Naive B cell (primary cell): Measurements from ENCODE around the gene NF2. TPM values are rescaled to one million over a fixed set of nuclear protein-coding genes. Genes with fewer than 3 reads are reported as not detected.
A peak's percentile ranks its signal among the peaks of the same experiment; 100 is the strongest.
"Not testable (repeated sequence)": the region's sequence is repeated elsewhere in the genome, so short reads cannot be mapped to it uniquely, and the experiment has no call there.

ENCODE experiments used
- ATAC-seq, 2 donors: fragments of 150-1000 bp; cut with Tn5 transposase; 2 replicates each; pipeline ENCODE4 v1.10.0; 2021; ENCODE audit warnings: low read depth in 2 of 2, mild to moderate bottlenecking in 2 of 2, moderate library complexity in 2 of 2
- DNase-seq: peaks from one replicate; pipeline ENCODE4 v3.0.0; 2022
- H3K27ac Mint-ChIP-seq, 6 donors: one replicate each; pipeline ENCODE4 v1.8.0; 2020 to 2022; ENCODE audit warnings: mild to moderate bottlenecking in 6 of 6, mixed read lengths in 6 of 6, moderate library complexity in 5 of 6, inconsistent platforms in 2 of 6
- H3K27me3 Mint-ChIP-seq, 3 donors: one replicate each; pipeline ENCODE4 v1.8.0; 2021 to 2022; ENCODE audit warnings: mixed read lengths in 3 of 3, mild to moderate bottlenecking in 1 of 3
- H3K36me3 Mint-ChIP-seq, 2 donors: one replicate each; pipeline ENCODE4 v1.8.0; 2020 to 2022; ENCODE audit warnings: mixed read lengths in 2 of 2, inconsistent platforms in 1 of 2, mild to moderate bottlenecking in 1 of 2
- H3K4me1 Mint-ChIP-seq, 3 donors: one replicate each; pipeline ENCODE4 v1.8.0; 2020 to 2022; ENCODE audit warnings: mixed read lengths in 3 of 3, inconsistent platforms in 1 of 3, mild to moderate bottlenecking in 1 of 3, moderate library complexity in 1 of 3
- H3K4me3 Mint-ChIP-seq, 8 donors: one replicate each; pipeline ENCODE4 v1.8.0; 2020 to 2022; ENCODE audit warnings: mild to moderate bottlenecking in 8 of 8, mixed read lengths in 8 of 8, moderate library complexity in 8 of 8, inconsistent platforms in 2 of 8
- H3K9me3 Mint-ChIP-seq, 7 donors: one replicate each; pipeline ENCODE4 v1.8.0; 2020 to 2022; ENCODE audit warnings: mixed read lengths in 7 of 7, mild to moderate bottlenecking in 5 of 7, inconsistent platforms in 2 of 7, moderate library complexity in 1 of 7
- polyA plus RNA-seq, 6 donors: library from polyadenylated mRNA; unstranded; fragments of 300-500 nt; fragmentation: Illumina TruSeq; gene quantifications; one replicate each; pipeline ENCODE4 v1.2.3, GENCODE V29; 2021; ENCODE audit warnings: low read depth in 6 of 6

The NF2 gene
- polyA plus RNA-seq, result 10 to 100 TPM in 5 of 6 donors, 1 to 10 TPM in 1; 6.5 to 23.7 (median 20.0) TPM

DNA sequence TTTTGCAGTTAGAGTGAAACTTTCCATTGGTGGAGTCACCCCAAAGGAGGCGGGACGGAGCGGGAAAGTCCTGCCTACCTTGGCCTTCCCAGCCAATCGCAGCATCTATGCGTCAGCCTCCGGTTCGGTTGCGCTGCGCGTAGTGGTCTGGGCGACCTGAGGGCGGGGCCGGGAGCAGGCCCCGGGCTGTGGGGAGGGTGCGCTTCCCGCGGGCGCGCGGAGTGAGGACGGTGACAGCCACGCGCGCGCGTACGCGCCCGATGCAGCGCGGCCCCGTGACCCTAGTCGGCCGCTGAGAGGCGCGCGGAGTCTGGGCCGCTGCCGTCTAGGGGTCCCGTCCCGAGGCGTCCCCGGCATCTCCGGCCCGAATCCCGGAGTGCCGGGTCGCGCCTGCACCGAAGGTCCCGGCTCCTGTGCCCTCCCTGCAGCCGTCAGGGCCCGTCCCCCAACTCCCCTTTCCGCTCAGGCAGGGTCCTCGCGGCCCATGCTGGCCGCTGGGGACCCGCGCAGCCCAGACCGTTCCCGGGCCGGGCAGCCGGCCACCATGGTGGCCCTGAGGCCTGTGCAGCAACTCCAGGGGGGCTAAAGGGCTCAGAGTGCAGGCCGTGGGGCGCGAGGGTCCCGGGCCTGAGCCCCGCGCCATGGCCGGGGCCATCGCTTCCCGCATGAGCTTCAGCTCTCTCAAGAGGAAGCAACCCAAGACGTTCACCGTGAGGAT, at the start of gene NF2:
NF2 (plus strand) TSS at position 276 of the 718 bp plus-strand sequence; CDS start at position 642, 366 bp downstream.
- Mint-ChIP-seq H3K4me1 (peaks cover 4 to 35% (median 7%) of the 10 kb centered on the region in 3 donors), H3K9me3 (no peaks in the 10 kb centered on the region), H3K4me3 (peak within 1 kb of the TSS; percentile 83 to 99 (median 97)), H3K27ac (peak within 1 kb of the TSS; percentile 85 to 99 (median 97)), H3K27me3 (no peaks in the 10 kb centered on the region), H3K36me3 (no peaks in the 10 kb centered on the region)
- DNase-seq (peak; percentile 99), ATAC-seq (peak; percentile 94)

DNA sequence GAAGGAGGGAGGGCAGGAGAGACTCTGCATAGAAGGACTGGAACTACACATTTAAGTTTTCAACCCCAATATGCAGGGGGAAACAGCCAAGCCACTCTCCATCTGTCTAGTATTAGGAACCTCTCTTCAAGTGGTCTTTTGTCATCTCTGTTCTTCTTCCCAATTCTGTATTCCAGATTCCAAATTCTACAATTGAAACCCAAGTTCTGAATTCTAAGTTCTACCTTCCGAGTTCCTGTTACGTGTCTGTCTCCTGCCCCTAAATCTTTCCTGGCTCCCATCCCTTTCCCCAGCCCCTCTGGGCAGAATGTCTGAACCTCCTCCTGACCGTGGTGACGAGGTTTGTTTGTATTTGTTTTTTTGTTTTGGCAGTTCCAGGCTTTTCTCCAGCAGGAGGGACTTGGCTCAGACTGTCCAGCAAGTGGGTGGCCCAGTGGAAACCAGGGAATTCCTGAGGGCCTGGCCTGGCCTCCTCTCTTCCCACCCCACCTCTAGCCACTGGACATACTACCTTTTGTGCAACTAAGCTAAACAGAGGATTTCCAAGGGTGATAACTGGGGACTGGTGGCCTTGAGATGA, 48.3 kb upstream of the NF2 start:
- DNase-seq (no peak), ATAC-seq (no peak)
- peaks cover 15 to 28% (median 26%) of the 10 kb centered on the region in 3 donors for H3K4me1 Mint-ChIP-seq
- H3K36me3 Mint-ChIP-seq, result peaks cover 15 to 17% of the 10 kb centered on the region in 2 donors
- H3K27ac Mint-ChIP-seq, result peak overlapping the region in 4 of 6 donors; percentile 49 to 95 (median 74)
- H3K27me3 Mint-ChIP-seq, result no peaks in the 10 kb centered on the region
- no peaks in the 10 kb centered on the region for H3K9me3 Mint-ChIP-seq
- H3K4me3 Mint-ChIP-seq, result peak overlapping the region in 7 of 8 donors; percentile 25 to 97 (median 53)

DNA sequence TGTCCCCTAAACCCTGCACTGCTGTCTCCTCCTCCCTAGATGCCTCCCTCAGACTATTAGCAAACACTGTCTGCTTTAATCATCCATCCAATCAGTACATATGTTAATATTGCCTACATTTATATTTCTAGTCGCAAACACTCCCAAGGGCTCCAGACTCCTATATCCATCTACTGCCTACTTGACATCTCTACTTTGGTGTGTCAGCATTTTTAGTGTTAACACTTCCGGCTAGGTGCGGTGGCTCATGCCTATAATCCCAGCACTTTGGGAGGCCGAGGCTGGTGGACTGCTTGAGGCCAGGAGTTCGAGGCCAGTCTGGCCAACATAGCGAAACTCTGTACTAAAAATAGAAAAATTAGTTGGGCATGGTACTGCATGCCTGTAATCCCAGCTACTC, 44.4 kb upstream of the NF2 start:
- Mint-ChIP-seq H3K9me3 (no peaks in the 10 kb centered on the region), H3K4me3 (no peak overlapping the region), H3K27ac (no peak overlapping the region), H3K4me1 (peaks cover 3 to 7% (median 5%) of the 10 kb centered on the region in 3 donors), H3K27me3 (no peaks in the 10 kb centered on the region), H3K36me3 (peaks cover 15 to 22% of the 10 kb centered on the region in 2 donors)
- DNase-seq (no peak), ATAC-seq (no peak)

DNA sequence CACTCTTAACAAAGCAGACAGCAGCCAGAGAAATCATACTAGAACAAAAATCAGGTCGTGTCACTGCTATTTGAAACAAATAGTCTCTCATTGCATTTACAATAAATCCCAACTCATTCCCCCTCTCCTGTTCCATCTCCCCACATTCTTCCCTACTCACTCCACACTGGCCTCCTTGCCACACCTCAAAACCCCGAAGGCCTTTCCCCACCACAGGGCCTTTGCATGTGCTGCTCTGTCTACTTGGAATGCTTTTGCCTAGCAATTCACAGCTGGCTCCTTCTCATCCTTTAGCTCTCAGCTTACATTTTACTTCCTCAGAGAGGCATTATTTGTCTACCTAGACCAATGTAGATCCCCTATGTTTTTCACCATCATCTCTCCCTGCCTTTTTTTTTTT, 43.6 kb upstream of the NF2 start:
- ATAC-seq (no peak), DNase-seq (no peak)
- Mint-ChIP-seq H3K36me3 (peaks cover 15 to 25% of the 10 kb centered on the region in 2 donors), H3K9me3 (no peaks in the 10 kb centered on the region), H3K4me1 (peaks cover 1 to 5% (median 3%) of the 10 kb centered on the region in 3 donors), H3K4me3 (no peak overlapping the region), H3K27ac (no peak overlapping the region), H3K27me3 (no peaks in the 10 kb centered on the region)

DNA sequence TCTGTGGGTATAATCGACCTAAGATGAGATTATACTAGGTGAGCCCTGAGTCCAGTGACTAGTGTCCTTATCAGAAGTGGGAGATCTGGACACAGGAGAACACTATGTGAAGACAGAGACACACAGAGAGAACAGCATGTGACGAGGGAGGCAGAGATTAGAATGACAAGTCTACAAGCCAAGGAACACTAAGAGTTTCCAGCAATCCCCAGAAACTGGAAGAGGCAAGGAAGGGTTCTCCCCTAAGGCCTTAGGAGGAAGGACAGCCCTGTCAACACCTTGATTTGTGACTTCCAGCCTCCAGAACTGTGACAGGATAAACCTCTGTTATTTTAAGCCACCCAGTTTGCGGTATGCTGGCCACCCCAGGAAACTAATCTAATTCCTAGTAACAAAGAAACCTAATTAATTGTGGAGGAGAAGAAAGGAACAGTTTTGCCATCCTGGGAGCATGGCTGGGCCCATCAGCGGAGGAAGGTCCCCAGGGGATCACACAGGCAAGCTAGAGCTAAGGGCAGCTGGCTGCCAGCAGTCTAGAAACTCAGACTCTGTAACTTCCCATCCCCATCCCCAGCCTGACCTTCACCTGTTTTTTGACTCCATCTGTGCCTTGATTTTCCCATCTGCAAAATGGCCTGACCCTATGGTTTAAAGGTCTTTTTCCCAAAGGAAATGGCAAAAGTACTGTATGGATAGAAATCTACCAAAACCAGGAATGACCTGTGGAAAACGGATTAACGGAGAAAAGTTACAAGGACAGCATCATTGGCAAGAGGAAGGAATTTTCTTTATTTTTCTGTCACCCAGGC, 39.6 kb upstream of the NF2 start:
- Mint-ChIP-seq H3K27ac (peak overlapping the region in 1 of 6 donors; percentile 1), H3K4me1 (peaks cover 0 to 1% (median 0%) of the 10 kb centered on the region in 3 donors), H3K9me3 (no peaks in the 10 kb centered on the region), H3K36me3 (peaks cover 14 to 24% of the 10 kb centered on the region in 2 donors), H3K4me3 (no peak overlapping the region), H3K27me3 (no peaks in the 10 kb centered on the region)
- ATAC-seq (no peak), DNase-seq (no peak)

DNA sequence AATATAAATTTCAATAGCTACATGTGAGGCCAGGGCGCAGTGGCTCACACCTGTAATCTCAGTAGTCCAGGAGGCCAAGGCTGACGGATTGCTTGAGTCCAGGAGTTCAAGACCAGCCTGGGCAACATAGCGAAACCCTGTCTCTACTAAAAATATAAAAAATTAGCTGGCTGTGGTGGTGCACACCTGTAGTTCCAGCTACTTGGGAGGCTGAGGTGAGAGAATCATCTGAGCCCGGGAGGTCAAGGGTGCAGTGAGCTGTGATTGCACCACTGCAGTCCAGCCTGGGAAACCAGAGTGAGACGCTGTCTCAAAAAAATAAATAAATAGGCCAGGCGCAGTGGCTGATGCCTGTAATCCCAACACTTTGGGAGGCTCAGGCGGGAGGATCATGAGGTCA, 36.9 kb upstream of the NF2 start:
- peaks cover 5 to 14% of the 10 kb centered on the region in 2 donors for H3K36me3 Mint-ChIP-seq
- not testable (repeated sequence) for ATAC-seq, H3K4me3 Mint-ChIP-seq, H3K9me3 Mint-ChIP-seq, DNase-seq, H3K4me1 Mint-ChIP-seq, H3K27me3 Mint-ChIP-seq, H3K27ac Mint-ChIP-seq

DNA sequence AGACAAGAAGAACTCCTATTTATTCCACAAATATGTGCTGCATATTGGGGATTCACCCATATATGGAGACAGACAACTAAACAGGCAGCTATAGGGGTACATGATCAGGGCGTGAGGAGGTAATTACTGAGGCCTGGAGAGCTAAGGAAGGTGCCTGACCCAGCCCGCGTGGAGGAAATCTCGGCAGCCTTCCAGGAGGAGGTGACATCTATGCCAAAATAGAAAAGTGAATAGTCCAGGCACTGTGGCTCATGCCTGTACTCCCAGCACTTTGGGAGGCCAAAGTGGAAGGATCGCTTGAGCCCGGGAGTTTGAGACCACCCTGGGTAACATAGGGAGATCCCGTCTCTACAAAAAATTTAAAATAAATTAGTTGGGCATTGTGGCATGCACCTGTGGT, 36.1 kb upstream of the NF2 start:
- no peaks in the 10 kb centered on the region for H3K9me3 Mint-ChIP-seq
- no peaks in the 10 kb centered on the region for H3K27me3 Mint-ChIP-seq
- ATAC-seq (no peak), DNase-seq (no peak)
- no peak overlapping the region for H3K27ac Mint-ChIP-seq
- peaks cover 5 to 14% of the 10 kb centered on the region in 2 donors for H3K36me3 Mint-ChIP-seq
- no peak overlapping the region for H3K4me3 Mint-ChIP-seq
- H3K4me1 Mint-ChIP-seq, result peaks cover 0 to 2% (median 0%) of the 10 kb centered on the region in 3 donors

DNA sequence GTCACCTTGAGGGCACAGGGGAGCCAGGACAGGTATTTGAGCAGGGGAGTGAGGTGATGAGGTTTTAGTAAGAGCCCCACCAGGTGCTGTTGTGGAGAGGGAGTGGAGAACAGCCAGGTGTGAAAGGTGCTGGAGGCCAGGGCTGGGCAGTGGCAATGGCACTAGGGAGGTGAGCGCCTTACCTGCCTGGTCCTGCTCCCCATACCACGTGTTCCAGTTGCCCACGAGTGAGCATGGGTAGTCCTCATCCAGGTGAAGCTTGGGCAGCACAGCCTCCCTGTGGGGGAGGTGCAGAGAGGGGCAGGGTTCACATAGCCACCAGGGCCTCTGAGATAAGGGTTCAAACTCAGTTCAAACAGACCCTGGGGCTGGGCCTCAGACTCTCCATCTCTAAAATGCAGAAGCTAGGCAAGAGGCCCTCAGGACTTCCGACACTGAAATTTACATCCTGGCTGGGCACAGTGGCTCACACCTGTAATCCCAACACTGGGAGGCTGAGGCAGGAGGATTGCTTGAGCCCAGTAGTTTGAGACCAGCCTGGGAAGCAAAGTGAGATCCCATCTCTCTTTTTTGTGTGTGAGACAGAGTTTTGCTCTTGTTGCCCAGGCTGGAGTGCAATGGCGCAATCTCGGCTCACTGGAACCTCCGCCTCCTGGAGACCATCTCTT, 34.3 kb upstream of the NF2 start:
- peak overlapping the region in 1 of 6 donors; percentile 81 for H3K27ac Mint-ChIP-seq
- ATAC-seq, result no peak

DNA sequence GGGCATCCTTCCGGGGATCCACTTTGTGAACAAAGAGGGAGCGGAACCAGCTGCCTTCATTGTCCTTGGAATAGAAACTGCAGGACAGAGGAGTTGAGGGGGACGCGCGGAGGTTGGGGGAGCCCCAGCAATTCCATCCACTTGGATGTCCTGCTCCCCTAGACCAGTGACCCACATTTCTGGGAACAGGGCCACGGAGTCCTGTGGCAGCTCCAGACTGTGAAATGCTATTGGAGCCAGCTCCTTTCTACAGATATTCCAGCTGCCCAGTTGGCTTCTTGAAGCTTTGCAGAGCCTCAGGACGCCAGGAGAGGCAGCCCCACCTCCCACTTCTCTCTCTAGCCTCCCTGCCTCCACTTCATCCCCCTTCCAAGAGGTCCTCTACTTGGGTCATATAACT, 33.0 kb upstream of the NF2 start:
- Mint-ChIP-seq H3K27ac (peak overlapping the region in 1 of 6 donors; percentile 76), H3K9me3 (no peaks in the 10 kb centered on the region)
- no peak for ATAC-seq

More for the DNA sequence above, 34.3 kb upstream of the NF2 start:
- H3K36me3 Mint-ChIP-seq, result peaks cover 5 to 10% of the 10 kb centered on the region in 2 donors
- no peaks in the 10 kb centered on the region for H3K27me3 Mint-ChIP-seq
- peaks cover 0 to 2% (median 0%) of the 10 kb centered on the region in 3 donors for H3K4me1 Mint-ChIP-seq
- H3K9me3 Mint-ChIP-seq, result no peaks in the 10 kb centered on the region
- no peak for DNase-seq
- no peak overlapping the region for H3K4me3 Mint-ChIP-seq

DNA sequence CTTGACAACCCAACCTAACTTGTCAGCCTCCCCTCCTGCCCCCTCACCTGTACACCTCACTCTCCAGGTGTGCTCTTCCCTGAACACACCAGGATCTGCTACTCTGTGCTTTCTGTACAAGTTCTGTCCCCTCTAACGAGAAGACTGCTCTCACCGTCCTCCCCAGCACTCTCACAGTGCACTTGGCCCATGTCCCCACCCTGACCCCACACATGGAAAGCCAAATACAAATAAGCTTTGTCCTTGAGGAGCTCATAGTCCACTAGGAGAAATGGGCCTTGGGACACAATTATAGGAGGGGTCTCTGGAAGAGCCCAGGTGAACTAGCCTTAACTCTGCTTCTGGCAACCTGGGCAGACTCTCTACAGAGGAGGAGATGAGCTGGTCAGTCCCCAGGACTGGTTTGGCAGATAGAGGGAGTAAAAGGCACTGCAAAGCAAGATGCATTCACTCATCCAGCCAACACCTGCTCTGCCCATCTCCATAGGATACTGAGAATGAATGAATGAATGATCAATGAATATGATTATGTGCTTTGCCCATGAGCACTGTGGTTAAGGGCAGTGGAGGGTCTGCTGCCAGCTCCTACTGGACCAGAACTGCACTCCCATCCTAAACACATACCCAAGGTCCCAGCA, 32.4 kb upstream of the NF2 start:
- ATAC-seq, result no peak
- H3K36me3 Mint-ChIP-seq, result peaks cover 5 to 8% of the 10 kb centered on the region in 2 donors
- H3K9me3 Mint-ChIP-seq, result no peaks in the 10 kb centered on the region
- H3K4me3 Mint-ChIP-seq, result no peak overlapping the region
- no peaks in the 10 kb centered on the region for H3K27me3 Mint-ChIP-seq
- H3K4me1 Mint-ChIP-seq, result peaks cover 0 to 2% (median 0%) of the 10 kb centered on the region in 3 donors
- peak overlapping the region in 3 of 6 donors; percentile 76 to 97 (median 80) for H3K27ac Mint-ChIP-seq
- DNase-seq, result no peak

More for the DNA sequence above, 33.0 kb upstream of the NF2 start:
- Mint-ChIP-seq H3K27me3 (no peaks in the 10 kb centered on the region), H3K4me3 (no peak overlapping the region), H3K36me3 (peaks cover 5 to 8% of the 10 kb centered on the region in 2 donors), H3K4me1 (peaks cover 0 to 2% (median 0%) of the 10 kb centered on the region in 3 donors)
- DNase-seq, result no peak

DNA sequence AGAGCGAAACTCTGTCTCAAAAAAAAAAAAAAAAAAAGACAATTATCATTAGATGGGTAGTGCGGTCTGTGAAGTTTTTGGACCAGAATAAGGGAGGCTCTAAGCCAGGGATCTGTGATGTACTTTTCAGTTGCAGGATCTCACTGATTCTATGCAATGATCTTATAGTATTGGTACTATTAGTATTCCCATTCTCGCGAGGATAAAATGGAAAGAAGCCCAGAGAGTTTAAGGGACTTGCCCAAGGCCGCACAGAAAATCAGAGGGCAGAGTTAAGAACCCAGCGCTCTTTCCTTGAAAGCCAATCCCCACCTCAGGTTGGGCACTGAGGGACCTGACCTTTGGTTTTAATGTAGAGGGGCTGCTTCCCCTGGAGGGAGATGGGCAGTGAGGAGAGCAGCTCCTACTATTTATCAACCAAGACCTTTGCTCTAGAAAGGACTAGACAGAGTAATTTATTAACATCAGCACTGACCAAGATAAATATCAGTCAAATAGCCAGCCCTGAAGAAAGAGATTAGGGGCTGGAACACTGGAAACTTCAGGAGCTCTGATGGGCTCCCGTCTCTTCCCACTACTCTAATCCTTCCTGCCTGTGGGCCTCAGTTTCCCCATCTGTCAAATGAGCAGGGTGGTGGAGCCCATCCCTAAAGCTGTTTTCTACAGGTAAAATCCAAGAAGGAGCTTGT, 28.5 kb upstream of the NF2 start:
- no peaks in the 10 kb centered on the region for H3K36me3 Mint-ChIP-seq
- H3K4me1 Mint-ChIP-seq, result peaks cover 2 to 6% (median 2%) of the 10 kb centered on the region in 3 donors
- no peaks in the 10 kb centered on the region for H3K9me3 Mint-ChIP-seq
- peak overlapping the region in 1 of 8 donors; percentile 27 for H3K4me3 Mint-ChIP-seq
- H3K27me3 Mint-ChIP-seq, result no peaks in the 10 kb centered on the region
- DNase-seq (no peak), ATAC-seq (no peak)
- H3K27ac Mint-ChIP-seq, result peak overlapping the region in 1 of 6 donors; percentile 42
